ENCODE data around the gene SLFN13. TPM values are rescaled to one million over a fixed set of nuclear protein-coding genes. Genes with fewer than 3 reads are reported as not detected.

SLFN13 gene
- total RNA-seq, 2 experiments from 2014 or later, result 9.5 to 9.7 TPM

DNA sequence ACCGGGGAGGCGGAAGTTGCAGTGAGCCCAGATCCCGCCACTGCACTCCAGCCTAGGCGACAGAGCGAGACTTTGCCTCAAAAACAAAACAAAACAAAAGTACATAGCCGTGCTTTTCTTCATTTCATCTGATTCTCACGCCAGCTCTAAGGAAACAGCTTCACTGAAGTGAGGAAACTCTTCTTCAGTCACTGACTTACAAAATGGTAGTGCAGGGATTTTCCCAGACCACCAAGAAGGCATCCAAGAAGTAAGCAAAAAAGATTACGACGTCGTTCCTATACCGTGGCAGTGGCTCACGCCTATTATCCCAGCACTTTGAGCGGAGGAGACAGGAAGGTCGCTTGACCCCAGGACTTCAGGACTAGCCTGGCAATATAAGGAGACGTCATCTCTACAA, 40.4 kb upstream of the SLFN13 start:
- CTCF ChIA-PET, result interaction anchor here (1.4 to 2.8 kb wide), 3 partner anchors 32 to 56 kb away, joined by 5 to 19 read pairs (median 6); no protein-coding TSS in a partner anchor
- H3K9me3 Mint-ChIP-seq, result peaks cover 9% of the 10 kb centered on the region
- Histone ChIP-seq H3K27ac (ENCODE audit: low read depth in 1 of 2, low read length in 2 of 2) (no peak overlapping the region), H3K36me3 (ENCODE audit: insufficient read depth, low read length) (peaks cover 49% of the 10 kb centered on the region), H3K9me3 (ENCODE audit: control insufficient read depth in 1 of 2, insufficient read depth in 1 of 2, low read length in 2 of 2) (peaks cover 8 to 15% of the 10 kb centered on the region in 2 experiments), H3K27me3 (ENCODE audit: control insufficient read depth in 1 of 2, insufficient read depth in 2 of 2, low read length in 2 of 2) (no peaks in the 10 kb centered on the region), H3K4me1 (ENCODE audit: insufficient read depth, low read length) (peaks cover 36% of the 10 kb centered on the region), H3K4me3 (ENCODE audit: low read length) (no peak overlapping the region)
- TF ChIP-seq CTCF (IDR thresholded peaks at IDR 0.05), result no peak
- peaks cover 88% of the 10 kb centered on the region for H3K36me3 Mint-ChIP-seq (ENCODE audit: low read depth)
- no peaks in the 10 kb centered on the region for H3K27me3 Mint-ChIP-seq
- peaks cover 68% of the 10 kb centered on the region for H3K4me1 Mint-ChIP-seq (ENCODE audit: low read depth)
- intact Hi-C loops (cut with DNase I, micrococcal nuclease), result loop anchor here (2.0 to 10.0 kb wide), 5 partner anchors 42 to 172 kb away; partner anchors contain the start of genes SLFN11 (in 2 of the 2), SLFN12L (in 2 of the 2) and SLFN13 (in 2 of the 2)
- POLR2A ChIA-PET, result interaction anchor here (1.1 to 3.4 kb wide), 12 partner anchors 22 to 328 kb away, joined by 3 to 68 read pairs (median 27); partner anchors contain the start of genes SLFN11, SLFN12L, SLFN13 and SLFN5
- peak overlapping the region; percentile 95 for H3K4me3 Mint-ChIP-seq
- ATAC-seq (ENCODE audit: poor library complexity), result no peak
- no peak for DNase-seq
- H3K27ac Mint-ChIP-seq, result peak overlapping the region; percentile 96

- POLR2A ChIA-PET, result interaction anchor here (0.8 to 3.4 kb wide), 33 partner anchors 11 to 326 kb away, joined by 3 to 68 read pairs (median 5); partner anchors contain the start of genes PEX12, SLFN11, SLFN12 and SLFN12L
- DNase-seq, result peak; percentile 35 to 89 (median 69)
- H3K27ac ChIP-seq (ENCODE audit: low read depth in 1 of 2, low read length in 2 of 2), result peak overlapping the region; percentile 76 to 82
- H3K4me1 ChIP-seq (ENCODE audit: insufficient read depth, low read length), result peaks cover 38% of the 10 kb centered on the region
- TF ChIP-seq CTCF (IDR thresholded peaks at IDR 0.05), result no peak
- Mint-ChIP-seq H3K27ac (peak overlapping the region; percentile 96), H3K27me3 (no peaks in the 10 kb centered on the region), H3K4me3 (peak overlapping the region; percentile 95), H3K36me3 (ENCODE audit: low read depth) (peaks cover 89% of the 10 kb centered on the region), H3K4me1 (ENCODE audit: low read depth) (peaks cover 60% of the 10 kb centered on the region), H3K9me3 (peaks cover 10% of the 10 kb centered on the region)
- H3K27me3 ChIP-seq (ENCODE audit: control insufficient read depth in 1 of 2, insufficient read depth in 2 of 2, low read length in 2 of 2), result no peaks in the 10 kb centered on the region
- intact Hi-C loops (cut with DNase I, micrococcal nuclease), result loop anchor here (2.0 to 10.0 kb wide), 5 partner anchors 40 to 174 kb away; partner anchors contain the start of genes SLFN11 (in 2 of the 2), SLFN12L (in 2 of the 2) and SLFN13 (in 2 of the 2)
- peaks cover 16 to 24% of the 10 kb centered on the region in 2 experiments for H3K9me3 ChIP-seq (ENCODE audit: control insufficient read depth in 1 of 2, insufficient read depth in 1 of 2, low read length in 2 of 2)
- peaks cover 54% of the 10 kb centered on the region for H3K36me3 ChIP-seq (ENCODE audit: insufficient read depth, low read length)
- CTCF ChIA-PET, result interaction anchor here (0.7 to 2.8 kb wide), 8 partner anchors 10 to 174 kb away, joined by 3 to 19 read pairs (median 6); no protein-coding TSS in a partner anchor
- ATAC-seq (ENCODE audit: poor library complexity), result peak; percentile 72
- peak overlapping the region; percentile 89 for H3K4me3 ChIP-seq (ENCODE audit: low read length)
Observed at GRCh38 chr17:35486920-35487732, 38.6 kb upstream of the SLFN13 start.

DNA sequence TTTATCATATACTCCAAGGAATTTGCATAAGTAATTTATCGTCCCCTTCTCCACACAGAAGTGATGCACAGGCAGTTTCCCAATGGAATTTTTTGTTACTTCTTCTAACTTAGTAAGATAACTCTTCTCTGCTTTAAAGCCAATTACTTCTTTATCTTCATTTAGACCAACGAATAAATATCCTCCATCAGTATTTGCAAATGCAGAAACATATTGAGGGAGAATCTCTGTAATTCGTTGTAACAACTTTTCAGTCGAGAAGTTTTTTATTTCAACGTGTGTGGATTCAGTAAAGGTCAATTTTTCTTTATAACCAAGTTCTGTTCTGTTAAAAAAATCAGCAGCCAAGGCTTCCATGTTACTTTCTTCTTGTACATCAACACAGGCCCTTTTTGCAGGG, 30.7 kb upstream of the SLFN13 start:
- H3K27ac Mint-ChIP-seq, result no peak overlapping the region
- no peak for TF ChIP-seq CTCF (IDR thresholded peaks at IDR 0.05)
- Histone ChIP-seq H3K27me3 (ENCODE audit: control insufficient read depth in 1 of 2, insufficient read depth in 2 of 2, low read length in 2 of 2) (no peaks in the 10 kb centered on the region), H3K9me3 (ENCODE audit: control insufficient read depth in 1 of 2, insufficient read depth in 1 of 2, low read length in 2 of 2) (peaks cover 22% of the 10 kb centered on the region in 2 experiments), H3K4me3 (ENCODE audit: low read length) (no peak overlapping the region), H3K4me1 (ENCODE audit: insufficient read depth, low read length) (peaks cover 8% of the 10 kb centered on the region), H3K36me3 (ENCODE audit: insufficient read depth, low read length) (peaks cover 71% of the 10 kb centered on the region), H3K27ac (ENCODE audit: low read depth in 1 of 2, low read length in 2 of 2) (no peak overlapping the region)
- POLR2A ChIA-PET, result interaction anchor here (0.7 kb wide), 1 partner anchor 19 kb away, joined by 4 read pairs; no protein-coding TSS in a partner anchor
- no peaks in the 10 kb centered on the region for H3K27me3 Mint-ChIP-seq
- no peak for DNase-seq
- H3K9me3 Mint-ChIP-seq, result peaks cover 9% of the 10 kb centered on the region
- H3K4me1 Mint-ChIP-seq (ENCODE audit: low read depth), result peaks cover 39% of the 10 kb centered on the region
- intact Hi-C loops (cut with DNase I, micrococcal nuclease), result no loop called here
- H3K4me3 Mint-ChIP-seq, result no peak overlapping the region
- no peak for ATAC-seq (ENCODE audit: poor library complexity)
- CTCF ChIA-PET, result no interaction called here
- H3K36me3 Mint-ChIP-seq (ENCODE audit: low read depth), result peaks cover 94% of the 10 kb centered on the region

Measured in CD4-positive, alpha-beta T cell (primary cell).